Astrocyte (in vitro differentiated cells and primary cell): ENCODE results near the gene LIMK2. TPM values are rescaled to one million over a fixed set of nuclear protein-coding genes. Genes with fewer than 3 reads are reported as not detected.

Experiments used
- DNase-seq: peaks from one replicate; pipeline ENCODE4 v3.0.0-alpha.2; 2010; ENCODE audit warnings: low read depth
- FAIRE-seq: peaks from 2 replicates; lab custom pipeline; 2011; peaks lifted over from hg19 to GRCh38; lab: Jason Lieb, UNC
- H2AFZ ChIP-seq: 2 replicates; pipeline ENCODE4 v1.6.0; 2012; ENCODE audit warnings: low read depth, low read length, inconsistent platforms
- H3K27ac ChIP-seq: 2 replicates; pipeline ENCODE4 v1.5.1; 2011; ENCODE audit warnings: low read depth, low read length, inconsistent platforms
- H3K27me3 ChIP-seq: 2 replicates; pipeline ENCODE4 v1.6.0; 2011; ENCODE audit warnings: low read length, inconsistent platforms; ENCODE audit not compliant: insufficient read depth
- H3K36me3 ChIP-seq: 2 replicates; pipeline ENCODE4 v1.5.1; 2011; ENCODE audit warnings: low read length, inconsistent platforms; ENCODE audit not compliant: insufficient read depth
- H3K4me1 ChIP-seq: 2 replicates; pipeline ENCODE4 v1.5.1; 2011; ENCODE audit warnings: low read length, inconsistent platforms; ENCODE audit not compliant: insufficient read depth
- H3K4me2 ChIP-seq: 2 replicates; pipeline ENCODE4 v1.6.0; 2012; ENCODE audit warnings: low read length, inconsistent platforms
- H3K4me3 ChIP-seq: 2 replicates; pipeline ENCODE4 v1.5.1; 2011; ENCODE audit warnings: low read depth, mild to moderate bottlenecking, low read length, inconsistent platforms; ENCODE audit not compliant: insufficient read depth
- H3K79me2 ChIP-seq: 2 replicates; pipeline ENCODE4 v1.6.0; 2012; ENCODE audit warnings: mild to moderate bottlenecking, low read length, inconsistent platforms; ENCODE audit not compliant: insufficient read depth
- H3K9ac ChIP-seq: 2 replicates; pipeline ENCODE4 v1.6.0; 2012; ENCODE audit warnings: mild to moderate bottlenecking, low read length, inconsistent platforms
- H3K9me3 ChIP-seq: 2 replicates; pipeline ENCODE4 v1.5.1; 2012; ENCODE audit warnings: low read depth, mild to moderate bottlenecking, low read length, inconsistent platforms; ENCODE audit not compliant: insufficient read depth
- H4K20me1 ChIP-seq: 2 replicates; pipeline ENCODE4 v1.6.0; 2012; ENCODE audit warnings: low read length, inconsistent platforms; ENCODE audit not compliant: insufficient read depth
- H3K27ac Mint-ChIP-seq: one replicate; pipeline ENCODE4 v1.8.0; 2021; ENCODE audit warnings: mild to moderate bottlenecking, mixed read lengths; ENCODE audit not compliant: unreplicated experiment
- H3K27me3 Mint-ChIP-seq: one replicate; pipeline ENCODE4 v1.8.0; 2021; ENCODE audit warnings: low read depth, mixed read lengths; ENCODE audit not compliant: unreplicated experiment
- H3K36me3 Mint-ChIP-seq: one replicate; pipeline ENCODE4 v1.8.0; 2021; ENCODE audit warnings: low read depth, mixed read lengths; ENCODE audit not compliant: unreplicated experiment
- H3K4me1 Mint-ChIP-seq: one replicate; pipeline ENCODE4 v1.8.0; 2021; ENCODE audit warnings: low read depth, mixed read lengths; ENCODE audit not compliant: unreplicated experiment
- H3K4me3 Mint-ChIP-seq: one replicate; pipeline ENCODE4 v1.8.0; 2021; ENCODE audit warnings: mild to moderate bottlenecking, moderate library complexity, mixed read lengths; ENCODE audit not compliant: unreplicated experiment
- H3K9me3 Mint-ChIP-seq: one replicate; pipeline ENCODE4 v1.8.0; 2021; ENCODE audit warnings: mild to moderate bottlenecking, mixed read lengths; ENCODE audit not compliant: unreplicated experiment
- CTCF ChIP-seq: IDR thresholded peaks from 2 replicates; pipeline ENCODE4 v1.5.1; 2011; ENCODE audit warnings: low read depth, mild to moderate bottlenecking, inconsistent platforms, low read length, moderate library complexity; ENCODE audit not compliant: insufficient read depth
- EZH2 ChIP-seq: IDR thresholded peaks from 2 replicates; pipeline ENCODE4 v1.6.1; 2012; ENCODE audit warnings: mild to moderate bottlenecking, low read length, inconsistent platforms; ENCODE audit not compliant: insufficient read depth
- total RNA-seq: library from RNA; stranded (reverse); gene quantifications from 2 replicates; pipeline ENCODE4 v1.2.1, GENCODE V29; 2021

Gene LIMK2
- total RNA-seq, 1 donor from 2014 or later = 128 TPM

- no peaks in the 10 kb centered on the region for H3K27me3 ChIP-seq
- FAIRE-seq = no peak
Observed at GRCh38 chr22:31276426-31277167, 64.5 kb downstream of the LIMK2 start.

GRCh38 chr22:31277741-31278140, 65.6 kb downstream of the LIMK2 start:
- H2AFZ ChIP-seq = no peak overlapping the region
- no peak overlapping the region for H3K4me3 ChIP-seq
- no peaks in the 10 kb centered on the region for H3K79me2 ChIP-seq
- no peaks in the 10 kb centered on the region for H3K9me3 Mint-ChIP-seq
- H3K4me2 ChIP-seq = no peak overlapping the region
- H3K4me1 ChIP-seq = no peaks in the 10 kb centered on the region
- H3K36me3 ChIP-seq = peaks cover 32% of the 10 kb centered on the region
- H3K9me3 ChIP-seq = no peaks in the 10 kb centered on the region
- no peaks in the 10 kb centered on the region for H3K27me3 Mint-ChIP-seq
- no peak for TF ChIP-seq CTCF
- TF ChIP-seq EZH2 = no peak
- H3K27ac Mint-ChIP-seq = no peak overlapping the region
- H4K20me1 ChIP-seq = peaks cover 29% of the 10 kb centered on the region
- H3K27me3 ChIP-seq = no peaks in the 10 kb centered on the region
- no peak overlapping the region for H3K4me3 Mint-ChIP-seq
- no peak overlapping the region for H3K27ac ChIP-seq
- H3K9ac ChIP-seq = no peak overlapping the region
- DNase-seq = no peak
- H3K4me1 Mint-ChIP-seq = no peaks in the 10 kb centered on the region
- no peak for FAIRE-seq
- H3K36me3 Mint-ChIP-seq = peaks cover 40% of the 10 kb centered on the region

More at GRCh38 chr22:31276426-31277167, 64.5 kb downstream of the LIMK2 start:
- TF ChIP-seq CTCF (no peak), EZH2 (no peak)
- Mint-ChIP-seq H3K27ac (no peak overlapping the region), H3K36me3 (peaks cover 43% of the 10 kb centered on the region), H3K27me3 (no peaks in the 10 kb centered on the region), H3K9me3 (no peaks in the 10 kb centered on the region), H3K4me3 (no peak overlapping the region), H3K4me1 (peaks cover 4% of the 10 kb centered on the region)
- no peak for DNase-seq
- Histone ChIP-seq H3K79me2 (no peaks in the 10 kb centered on the region), H3K4me3 (no peak overlapping the region), H3K9ac (no peak overlapping the region), H3K9me3 (no peaks in the 10 kb centered on the region), H4K20me1 (peaks cover 33% of the 10 kb centered on the region), H3K4me1 (no peaks in the 10 kb centered on the region), H2AFZ (no peak overlapping the region), H3K36me3 (peaks cover 34% of the 10 kb centered on the region), H3K4me2 (no peak overlapping the region), H3K27ac (no peak overlapping the region)

- FAIRE-seq (no peak), DNase-seq (no peak)
- Histone ChIP-seq H3K4me2 (no peak overlapping the region), H3K36me3 (peaks cover 28% of the 10 kb centered on the region), H3K27ac (no peak overlapping the region), H3K4me1 (no peaks in the 10 kb centered on the region), H3K9me3 (no peaks in the 10 kb centered on the region), H4K20me1 (peaks cover 27% of the 10 kb centered on the region), H3K4me3 (no peak overlapping the region), H2AFZ (no peak overlapping the region), H3K79me2 (no peaks in the 10 kb centered on the region), H3K27me3 (no peaks in the 10 kb centered on the region), H3K9ac (no peak overlapping the region)
- Mint-ChIP-seq H3K36me3 (peaks cover 37% of the 10 kb centered on the region), H3K4me1 (no peaks in the 10 kb centered on the region), H3K4me3 (no peak overlapping the region), H3K27ac (no peak overlapping the region), H3K27me3 (no peaks in the 10 kb centered on the region), H3K9me3 (no peaks in the 10 kb centered on the region)
- no peak for TF ChIP-seq EZH2
- TF ChIP-seq CTCF = no peak
Observed at GRCh38 chr22:31278151-31278621, 66.1 kb downstream of the LIMK2 start.
